Adrenal gland (tissue), 5 donors: ENCODE measurements around the gene CELSR3.

Source experiments
- CTCF ChIP-seq, 6 experiments: fragments of 450-650 bp in 4 of 6; fragments of 200-600 bp in 2 of 6; sonication (generic) in 1 of 6; IDR thresholded peaks; 1 replicate in 5 of 6; 2 replicates in 1 of 6; pipeline versions ENCODE4 v1.5.1 to v1.8.0; 2016 to 2021; ENCODE audit warnings: antibody characterized with exemption in 6 of 6, mild to moderate bottlenecking in 2 of 6, moderate library complexity in 1 of 6
- POLR2A ChIP-seq, 2 donors: fragments of 450-650 bp; IDR thresholded peaks; one replicate each; pipeline ENCODE4 v1.6.1; 2017; ENCODE audit warnings: antibody characterized with exemption in 2 of 2, mild to moderate bottlenecking in 2 of 2, moderate library complexity in 1 of 2
- donor health status: DM: no; HTN: no; CAD: no.

- TF ChIP-seq CTCF (IDR thresholded peaks at IDR 0.05) (peak in 1 of 6 experiments; percentile 13), POLR2A (IDR thresholded peaks at IDR 0.05) (peak; percentile 47 to 54)
Observed at GRCh38 chr3:48662753-48663488, at the start of gene CELSR3.
